Memory B cell (primary cell): Measurements from ENCODE around the gene GOSR1.
"Not testable (repeated sequence)": the region's sequence is repeated elsewhere in the genome, so short reads cannot be mapped to it uniquely, and the experiment has no call there.

Experiments used
- ATAC-seq: fragments of 150-1000 bp; cut with Tn5 transposase; 2 replicates; pipeline ENCODE4 v1.10.0; 2021; ENCODE audit warnings: low read depth, mild to moderate bottlenecking, moderate library complexity
- DNase-seq, 2 donors: peaks; one replicate each; pipeline ENCODE4 v3.0.0; 2022; ENCODE audit warnings: low spot score in 2 of 2
- H3K27ac Mint-ChIP-seq: one replicate; pipeline ENCODE4 v1.8.0; 2022; ENCODE audit warnings: mild to moderate bottlenecking, moderate library complexity, mixed read lengths
- H3K27me3 Mint-ChIP-seq: one replicate; pipeline ENCODE4 v1.8.0; 2022; ENCODE audit warnings: mixed read lengths
- H3K36me3 Mint-ChIP-seq: one replicate; pipeline ENCODE4 v1.8.0; 2022; ENCODE audit warnings: mild to moderate bottlenecking, mixed read lengths
- H3K4me1 Mint-ChIP-seq: one replicate; pipeline ENCODE4 v1.8.0; 2022; ENCODE audit warnings: mixed read lengths
- H3K4me3 Mint-ChIP-seq: one replicate; pipeline ENCODE4 v1.8.0; 2022; ENCODE audit warnings: mild to moderate bottlenecking, moderate library complexity, mixed read lengths
- H3K9me3 Mint-ChIP-seq: one replicate; pipeline ENCODE4 v1.8.0; 2022; ENCODE audit warnings: mixed read lengths

The GOSR1 gene

DNA sequence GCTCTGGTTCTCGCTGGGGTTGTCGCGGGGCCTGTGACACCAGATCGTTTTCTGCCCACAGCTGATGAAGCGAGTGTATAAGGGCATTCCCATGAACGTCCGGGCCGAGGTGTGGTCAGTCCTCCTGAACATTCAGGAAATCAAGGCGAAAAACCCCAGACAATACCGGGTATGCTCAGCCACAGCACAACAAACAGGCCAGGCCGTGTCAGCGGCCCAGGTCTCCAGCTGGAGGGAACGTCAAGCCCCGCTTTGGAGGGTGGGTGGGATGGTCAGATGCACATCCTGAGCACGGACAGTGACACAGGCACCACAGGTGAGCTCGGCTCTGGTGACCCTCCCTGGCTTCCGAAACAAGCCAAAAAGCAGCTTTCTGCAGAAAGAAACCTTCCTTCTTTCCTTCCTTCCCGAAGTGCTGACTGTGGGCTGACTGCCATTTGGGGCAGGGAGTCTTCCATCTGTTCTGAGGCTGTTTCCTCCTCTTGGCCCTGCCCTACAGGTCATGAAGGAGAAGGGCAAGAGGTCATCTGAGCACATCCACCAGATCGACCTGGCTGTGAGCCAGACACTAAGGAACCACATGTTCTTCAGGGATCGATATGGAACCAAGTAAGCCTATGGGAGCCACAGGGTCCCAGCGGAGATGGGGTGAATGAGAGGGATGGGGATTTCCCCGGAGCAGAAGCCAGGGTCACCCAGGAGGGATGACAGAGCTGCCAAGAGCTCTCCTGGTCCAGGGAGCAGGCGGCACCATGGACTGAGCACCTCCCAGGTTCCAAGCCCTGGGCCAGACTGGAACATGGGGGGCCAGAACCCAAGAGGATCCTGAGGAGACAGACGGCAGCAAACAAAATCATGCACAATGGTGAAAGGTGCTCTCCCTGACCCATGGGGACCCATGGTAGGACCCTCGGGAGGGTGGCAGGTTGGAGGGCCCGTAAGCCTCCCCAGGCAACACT is 79.4 kb downstream of the GOSR1 start:
- H3K27ac Mint-ChIP-seq: no peak overlapping the region
- H3K4me1 Mint-ChIP-seq: peaks cover 20% of the 10 kb centered on the region
- no peak overlapping the region for H3K4me3 Mint-ChIP-seq
- H3K9me3 Mint-ChIP-seq: no peaks in the 10 kb centered on the region
- no peaks in the 10 kb centered on the region for H3K27me3 Mint-ChIP-seq
- DNase-seq: no peak
- H3K36me3 Mint-ChIP-seq: no peaks in the 10 kb centered on the region
- ATAC-seq: no peak

DNA sequence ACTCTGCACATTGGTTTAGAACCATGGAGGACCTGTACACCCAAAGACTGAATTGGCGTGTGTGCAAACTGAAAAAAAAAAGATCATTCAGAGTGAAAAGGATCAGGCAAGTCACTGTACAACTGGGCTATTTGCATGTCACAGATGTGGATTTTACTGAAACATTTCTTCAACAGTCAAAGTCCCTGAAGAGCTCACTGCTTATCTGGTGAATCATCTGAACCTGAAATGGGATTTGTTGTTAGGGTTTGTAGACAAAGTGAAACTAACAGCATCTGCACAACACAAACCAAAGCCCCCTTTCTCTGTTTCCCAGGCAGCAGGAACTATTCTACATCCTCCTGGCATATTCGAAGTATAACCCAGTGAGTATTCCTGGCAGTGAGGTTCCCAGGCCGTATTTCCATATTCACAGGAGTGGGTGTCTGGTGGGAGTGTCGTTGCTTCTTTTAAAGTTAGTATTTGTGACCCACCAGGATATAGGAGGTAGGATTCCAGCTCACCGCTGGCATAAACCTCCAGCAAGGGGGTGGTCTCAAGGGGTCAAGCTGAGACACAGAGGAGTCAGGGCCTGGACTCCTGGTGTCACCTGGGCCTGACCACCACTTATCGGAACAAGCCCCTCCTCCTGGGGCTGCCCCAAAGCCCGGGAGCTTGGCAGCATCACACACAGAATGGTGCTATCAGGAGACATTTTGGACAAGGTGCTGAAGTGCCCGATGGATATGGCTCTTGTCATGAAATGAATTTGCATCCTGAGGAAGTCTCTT is 80.9 kb downstream of the GOSR1 start:
- no peaks in the 10 kb centered on the region for H3K36me3 Mint-ChIP-seq
- no peak overlapping the region for H3K4me3 Mint-ChIP-seq
- H3K9me3 Mint-ChIP-seq: no peaks in the 10 kb centered on the region
- no peaks in the 10 kb centered on the region for H3K27me3 Mint-ChIP-seq
- ATAC-seq: no peak
- no peak for DNase-seq
- peaks cover 16% of the 10 kb centered on the region for H3K4me1 Mint-ChIP-seq
- H3K27ac Mint-ChIP-seq: peak overlapping the region; percentile 48

DNA sequence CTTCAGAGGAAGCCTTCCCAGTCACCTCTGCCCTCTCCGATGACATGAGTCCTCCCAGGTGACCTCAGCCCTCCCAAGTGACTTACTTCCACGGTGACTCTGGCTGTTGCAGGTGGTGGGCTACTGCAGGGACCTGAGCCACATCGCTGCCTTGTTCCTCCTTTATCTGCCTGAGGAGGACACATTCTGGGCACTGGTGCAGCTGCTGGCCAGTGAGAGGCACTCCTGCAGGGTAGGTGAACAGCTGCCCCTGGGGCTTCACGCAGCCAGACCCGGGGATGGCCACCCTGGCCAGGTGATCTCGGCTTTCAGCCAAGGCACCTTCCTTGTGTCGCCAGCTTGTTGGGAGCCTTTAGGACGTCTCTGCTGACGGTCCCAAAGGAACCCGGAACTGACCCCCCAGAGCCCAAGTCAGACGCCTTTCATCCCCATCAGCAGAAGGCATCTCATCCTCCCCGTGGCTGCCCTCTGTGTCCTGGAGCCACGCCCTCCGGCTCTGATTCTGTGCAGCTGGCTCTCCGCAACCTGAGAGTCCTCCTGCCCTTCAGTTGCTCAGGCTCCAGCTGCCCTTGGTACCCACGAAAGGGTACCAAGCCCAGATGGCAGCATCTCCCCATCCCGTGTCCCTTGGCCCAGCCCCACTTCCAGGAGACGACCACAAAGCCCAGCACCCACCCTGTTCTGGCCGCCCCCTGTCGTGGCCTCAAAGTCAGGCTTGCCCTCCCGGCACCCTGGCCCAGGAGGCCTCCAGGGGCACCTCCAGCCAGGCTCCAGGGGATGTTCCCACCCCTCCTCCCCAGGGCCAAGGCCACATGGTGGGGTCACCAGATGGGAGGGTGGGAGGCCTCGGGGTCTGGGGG is 81.7 kb downstream of the GOSR1 start:
- H3K4me3 Mint-ChIP-seq: no peak overlapping the region
- no peak overlapping the region for H3K27ac Mint-ChIP-seq
- no peaks in the 10 kb centered on the region for H3K9me3 Mint-ChIP-seq
- H3K27me3 Mint-ChIP-seq: no peaks in the 10 kb centered on the region
- H3K36me3 Mint-ChIP-seq: no peaks in the 10 kb centered on the region
- no peak for DNase-seq
- no peak for ATAC-seq
- H3K4me1 Mint-ChIP-seq: peaks cover 12% of the 10 kb centered on the region

DNA sequence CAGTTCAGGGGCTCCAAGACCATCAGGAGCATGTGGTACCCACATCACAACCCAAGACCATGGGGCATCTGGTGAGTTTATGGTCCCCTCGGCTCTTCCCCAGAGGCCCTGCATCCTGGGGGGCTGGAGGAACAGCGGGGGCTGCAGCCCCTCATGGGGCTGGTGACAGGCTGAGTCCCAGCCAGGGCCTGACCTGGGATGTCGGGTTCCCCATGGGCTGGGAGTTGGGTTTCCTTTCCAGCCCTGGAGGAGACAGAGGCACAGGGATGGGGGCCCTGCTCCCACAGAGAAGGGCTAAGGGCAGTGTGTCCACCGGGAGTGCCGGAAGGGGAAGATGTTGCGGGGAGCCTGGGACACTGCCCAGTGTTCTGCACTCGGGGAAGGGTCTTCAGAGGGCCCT is 82.4 kb downstream of the GOSR1 start:
- no peak for DNase-seq
- H3K4me1 Mint-ChIP-seq: peaks cover 14% of the 10 kb centered on the region
- no peaks in the 10 kb centered on the region for H3K36me3 Mint-ChIP-seq
- H3K27me3 Mint-ChIP-seq: no peaks in the 10 kb centered on the region
- no peak overlapping the region for H3K27ac Mint-ChIP-seq
- no peak for ATAC-seq
- no peak overlapping the region for H3K4me3 Mint-ChIP-seq
- H3K9me3 Mint-ChIP-seq: no peaks in the 10 kb centered on the region

GRCh38 chr17:30560117-30561026 is 83.2 kb downstream of the GOSR1 start:
- H3K27ac Mint-ChIP-seq, ATAC-seq, DNase-seq, H3K4me3 Mint-ChIP-seq, H3K27me3 Mint-ChIP-seq, H3K36me3 Mint-ChIP-seq, H3K9me3 Mint-ChIP-seq: not testable (repeated sequence)
- H3K4me1 Mint-ChIP-seq: peaks cover 12% of the 10 kb centered on the region

DNA sequence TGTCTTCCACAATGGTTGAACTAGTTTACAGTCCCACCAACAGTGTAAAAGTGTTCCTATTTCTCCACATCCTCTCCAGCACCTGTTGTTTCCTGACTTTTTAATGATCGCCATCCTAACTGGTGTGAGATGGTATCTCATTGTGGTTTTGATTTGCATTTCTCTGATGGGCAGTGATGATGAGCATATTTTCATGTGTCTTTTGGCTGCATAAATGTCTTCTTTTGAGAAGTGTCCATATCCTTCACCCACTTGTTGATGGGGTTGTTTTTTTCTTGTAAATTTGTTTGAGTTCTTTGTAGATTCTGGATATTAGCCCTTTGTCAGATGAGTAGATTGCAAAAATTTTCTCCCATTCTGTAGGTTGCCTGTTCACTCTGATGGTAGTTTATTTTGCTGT is 84.6 kb downstream of the GOSR1 start:
- H3K9me3 Mint-ChIP-seq, H3K36me3 Mint-ChIP-seq, H3K27ac Mint-ChIP-seq, H3K4me3 Mint-ChIP-seq, H3K4me1 Mint-ChIP-seq, DNase-seq, H3K27me3 Mint-ChIP-seq, ATAC-seq: not testable (repeated sequence)

GRCh38 chr17:30563131-30563904 is 86.1 kb downstream of the GOSR1 start:
- not testable (repeated sequence) for H3K27ac Mint-ChIP-seq, H3K9me3 Mint-ChIP-seq, H3K4me3 Mint-ChIP-seq, H3K4me1 Mint-ChIP-seq, ATAC-seq, DNase-seq, H3K36me3 Mint-ChIP-seq, H3K27me3 Mint-ChIP-seq

DNA sequence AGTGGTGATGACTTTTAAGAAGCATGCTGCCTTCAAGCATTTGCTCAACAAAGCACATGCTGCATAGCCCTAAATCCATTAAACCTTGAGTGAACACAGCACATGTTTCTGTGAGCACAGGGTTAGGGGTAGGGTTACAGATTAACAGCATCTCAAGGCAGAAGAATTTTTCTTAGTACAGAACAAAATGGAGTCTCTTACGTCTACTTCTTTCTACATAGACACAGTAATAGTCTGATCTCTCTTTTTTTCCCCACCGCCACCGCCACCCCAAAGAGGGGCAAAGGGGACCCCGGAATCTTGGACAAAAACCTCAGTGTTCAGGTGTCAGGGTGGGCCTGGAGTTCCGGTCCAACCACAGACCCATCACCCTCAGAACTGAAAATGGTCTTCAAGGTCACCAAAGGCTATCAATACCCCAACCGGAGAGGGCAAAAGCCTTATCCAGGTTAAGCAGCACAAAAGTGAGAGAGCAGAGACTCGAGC is 86.7 kb downstream of the GOSR1 start:
- DNase-seq, H3K27ac Mint-ChIP-seq, H3K4me1 Mint-ChIP-seq, H3K4me3 Mint-ChIP-seq, ATAC-seq, H3K27me3 Mint-ChIP-seq, H3K36me3 Mint-ChIP-seq, H3K9me3 Mint-ChIP-seq: not testable (repeated sequence)

DNA sequence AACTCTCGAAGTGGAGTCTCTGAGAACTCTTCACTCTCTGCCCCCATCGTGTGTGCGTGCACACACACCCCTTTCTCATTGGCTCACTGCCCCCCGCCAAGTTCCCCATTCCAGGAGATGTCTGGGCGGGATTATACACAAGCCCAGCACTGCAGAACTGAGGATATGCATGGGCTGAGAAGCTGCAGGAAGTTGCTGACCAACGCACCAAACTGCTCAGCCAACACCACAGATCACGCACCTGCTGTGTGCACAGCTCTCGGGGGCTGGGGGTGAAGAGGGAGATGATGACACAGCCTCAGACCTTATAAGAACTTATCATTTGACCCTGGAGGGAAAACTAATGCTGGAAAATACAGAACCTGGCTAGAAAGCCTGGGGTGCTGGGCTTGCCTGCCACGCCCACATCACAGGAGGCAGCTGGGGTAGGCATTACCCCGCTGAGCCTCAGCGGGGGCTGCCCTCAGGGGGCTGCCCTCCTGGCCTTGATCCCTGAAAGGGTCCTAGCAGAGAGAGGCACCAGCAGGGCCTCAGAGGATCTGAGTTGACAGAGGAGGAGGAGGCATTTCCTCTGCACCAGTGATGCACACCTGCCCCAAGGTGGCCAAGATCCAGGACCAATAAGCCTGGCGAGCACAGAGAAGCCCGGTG is 87.3 kb downstream of the GOSR1 start:
- H3K9me3 Mint-ChIP-seq, DNase-seq, H3K27me3 Mint-ChIP-seq, H3K4me1 Mint-ChIP-seq, ATAC-seq, H3K4me3 Mint-ChIP-seq, H3K36me3 Mint-ChIP-seq, H3K27ac Mint-ChIP-seq: not testable (repeated sequence)

DNA sequence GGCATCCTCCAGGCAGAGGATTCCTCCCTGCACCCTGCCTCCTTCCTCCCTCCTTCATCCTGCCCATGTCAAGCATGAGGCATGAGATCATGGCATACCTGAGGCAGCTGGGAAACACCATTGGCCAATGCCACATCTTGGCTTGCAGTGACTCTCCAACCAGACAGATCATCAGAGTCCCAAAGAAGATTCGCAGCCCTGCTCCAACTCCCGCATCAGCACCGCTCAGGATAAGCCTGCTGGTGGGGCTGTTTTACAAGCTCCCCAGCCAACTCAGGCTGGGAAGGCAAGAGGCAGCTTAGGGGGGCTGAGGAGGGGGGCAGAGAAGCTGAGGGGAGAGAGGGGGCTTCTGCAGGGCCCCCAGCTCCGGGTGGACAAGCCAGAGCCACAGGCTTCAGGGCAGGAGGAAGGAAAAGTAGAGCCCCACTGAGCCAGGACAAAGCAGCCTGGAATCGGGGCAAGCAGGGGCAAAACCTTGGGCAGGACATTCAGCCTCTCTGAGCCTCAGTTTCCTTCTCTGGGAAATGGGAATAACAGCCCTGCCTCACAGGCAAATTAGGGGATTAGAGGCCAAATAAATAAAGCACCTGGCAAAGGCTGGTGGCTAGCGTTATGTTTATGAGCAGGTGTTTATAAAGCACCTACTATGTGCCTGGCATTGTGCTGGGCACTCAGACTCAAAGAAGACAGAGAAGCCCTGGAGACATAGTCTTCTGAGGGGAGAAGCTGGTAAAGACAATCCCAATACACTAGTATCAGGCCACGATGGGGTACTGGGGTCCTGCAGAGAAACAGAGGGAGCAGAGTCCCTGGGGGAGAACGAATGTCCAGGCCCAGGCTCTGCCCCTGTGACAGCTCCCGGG is 88.1 kb downstream of the GOSR1 start:
- Mint-ChIP-seq H3K9me3 (no peaks in the 10 kb centered on the region), H3K27ac (no peak overlapping the region), H3K36me3 (no peaks in the 10 kb centered on the region), H3K27me3 (peaks cover 7% of the 10 kb centered on the region), H3K4me1 (peaks cover 4% of the 10 kb centered on the region), H3K4me3 (no peak overlapping the region)
- no peak for ATAC-seq
- no peak for DNase-seq

- ATAC-seq, H3K4me3 Mint-ChIP-seq: not testable (repeated sequence)
Measured at GRCh38 chr17:30566104-30566503, 88.9 kb downstream of the GOSR1 start.

More at GRCh38 chr17:30566104-30566503, 88.9 kb downstream of the GOSR1 start:
- not testable (repeated sequence) for H3K27me3 Mint-ChIP-seq, H3K4me1 Mint-ChIP-seq, H3K27ac Mint-ChIP-seq, DNase-seq, H3K9me3 Mint-ChIP-seq, H3K36me3 Mint-ChIP-seq
